HCEC 1CT (cell line): ENCODE results near the gene TBCK.
"Not testable (repeated sequence)": the region's sequence is repeated elsewhere in the genome, so short reads cannot be mapped to it uniquely, and the experiment has no call there.

Experiments
- DNase-seq: peaks from one replicate; pipeline ENCODE4 v3.0.0-alpha.2; 2017

TBCK gene

GRCh38 chr4:106208481-106209460, 107.2 kb downstream of the TBCK start:
- no peak for DNase-seq

GRCh38 chr4:106201373-106201772, 114.6 kb downstream of the TBCK start:
- peak; percentile 12 for DNase-seq

- no peak for DNase-seq
These were observed 120.5 kb downstream of the TBCK start for GRCh38 chr4:106195435-106195950.

- no peak for DNase-seq
These were observed 121.2 kb downstream of the TBCK start for GRCh38 chr4:106194801-106195200.

- no peak for DNase-seq
These were observed 123.9 kb downstream of the TBCK start for GRCh38 chr4:106192131-106192530.

GRCh38 chr4:106186201-106186600, 129.8 kb downstream of the TBCK start:
- DNase-seq = no peak

- DNase-seq = no peak
These were observed 132.5 kb downstream of the TBCK start for GRCh38 chr4:106183551-106183950.

- DNase-seq = no peak
These were observed 143.1 kb downstream of the TBCK start for GRCh38 chr4:106172861-106173260.

GRCh38 chr4:106165351-106166010, 150.5 kb downstream of the TBCK start:
- DNase-seq = no peak

- no peak for DNase-seq
These were observed 153.7 kb downstream of the TBCK start for GRCh38 chr4:106162278-106162677.

- no peak for DNase-seq
These were observed 155.4 kb downstream of the TBCK start for GRCh38 chr4:106160560-106160959.

GRCh38 chr4:106149911-106150310, 166.1 kb downstream of the TBCK start:
- DNase-seq = no peak

- no peak for DNase-seq
These were observed 167.0 kb downstream of the TBCK start for GRCh38 chr4:106149026-106149425.

- no peak for DNase-seq
These were observed 173.3 kb downstream of the TBCK start for GRCh38 chr4:106142616-106143127.

- DNase-seq = peak; percentile 2
These were observed 175.4 kb downstream of the TBCK start for GRCh38 chr4:106140601-106141000.

- DNase-seq = no peak
These were observed 179.2 kb downstream of the TBCK start for GRCh38 chr4:106136777-106137331.

- DNase-seq = no peak
These were observed 184.0 kb downstream of the TBCK start for GRCh38 chr4:106132045-106132444.

- no peak for DNase-seq
These were observed 189.9 kb downstream of the TBCK start for GRCh38 chr4:106126062-106126461.

GRCh38 chr4:106119949-106120555, 196.0 kb downstream of the TBCK start:
- not testable (repeated sequence) for DNase-seq

GRCh38 chr4:106116025-106116424, 200.0 kb downstream of the TBCK start:
- no peak for DNase-seq

- DNase-seq = no peak
These were observed 201.7 kb downstream of the TBCK start for GRCh38 chr4:106114270-106114669.

GRCh38 chr4:106111778-106112469, 204.1 kb downstream of the TBCK start:
- not testable (repeated sequence) for DNase-seq
